NCI-H748 treated with DMSO at 0.1 percent for 48 hours (cell line): Measurements from ENCODE around the gene GRIA4.

ENCODE experiments used
- DNase-seq: peaks from one replicate; lab custom pipeline; 2025; lab: John Stamatoyannopoulos, UW

The GRIA4 gene

GRCh38 chr11:105918600-105918999 lies 308.7 kb downstream of the GRIA4 start:
- DNase-seq: no peak

- DNase-seq: no peak
Observed at GRCh38 chr11:105923252-105923651, 313.4 kb downstream of the GRIA4 start.

GRCh38 chr11:105923807-105924206 lies 313.9 kb downstream of the GRIA4 start:
- DNase-seq: no peak

DNA sequence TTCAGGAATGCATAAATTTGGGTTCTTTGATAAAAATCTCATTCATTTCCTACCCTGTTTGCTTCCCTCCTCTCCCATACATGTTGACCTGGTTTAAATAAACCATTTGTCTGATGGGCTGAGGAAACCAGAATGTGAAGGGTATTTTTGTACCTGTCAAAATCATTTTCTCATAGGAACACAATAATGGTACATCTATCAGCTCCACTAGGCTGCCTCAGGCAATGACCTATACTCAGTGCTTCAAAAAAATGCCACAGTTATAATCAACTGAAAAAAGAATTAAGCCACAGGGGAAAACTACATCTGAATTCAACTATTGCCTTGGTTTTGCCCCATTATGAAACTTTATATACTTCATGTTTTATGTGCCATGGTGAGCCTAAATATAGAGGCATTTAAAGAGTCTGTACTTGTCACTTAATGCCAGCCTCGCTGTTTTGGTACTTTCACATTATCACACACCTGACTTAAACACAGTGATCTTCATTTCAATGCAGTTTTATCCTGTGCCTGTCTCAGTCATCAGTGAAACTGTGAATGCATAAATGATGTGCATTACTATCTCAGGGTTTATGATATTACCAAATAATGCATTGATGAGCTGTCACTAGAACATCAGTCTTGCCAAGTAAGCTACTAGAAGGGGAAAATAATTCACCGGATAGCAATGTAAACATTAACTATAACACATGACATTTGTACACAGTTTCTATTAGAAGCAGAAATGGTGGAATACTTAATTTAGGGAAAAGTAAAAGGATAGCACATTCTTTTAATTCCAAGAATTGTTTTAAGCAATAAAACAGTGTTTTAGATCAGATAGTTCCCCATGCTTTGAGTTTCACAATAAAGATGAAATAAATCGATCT lies 319.4 kb downstream of the GRIA4 start:
- no peak for DNase-seq

- no peak for DNase-seq
Observed at GRCh38 chr11:105933695-105934094, 323.8 kb downstream of the GRIA4 start.

DNA sequence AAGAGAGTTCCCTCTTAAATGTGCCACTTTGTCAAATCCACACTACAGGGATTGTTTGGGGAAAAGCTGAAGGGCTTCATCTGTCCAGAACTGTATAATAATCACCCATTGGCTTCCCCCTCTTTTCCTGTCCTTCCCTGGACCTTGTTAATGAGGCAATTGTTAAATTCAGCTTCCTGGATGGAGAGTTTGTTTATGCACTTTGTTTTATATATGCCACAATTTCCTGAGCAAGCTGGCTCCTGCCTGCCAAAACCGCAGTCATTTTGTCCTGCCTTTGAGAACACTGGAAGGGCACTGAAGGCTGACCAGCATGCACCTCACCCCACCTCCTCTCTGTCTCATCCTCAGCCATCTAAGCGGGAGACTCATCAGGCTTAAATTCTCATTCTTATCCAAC lies 325.9 kb downstream of the GRIA4 start:
- DNase-seq: no peak

- DNase-seq: no peak
Observed at GRCh38 chr11:105937331-105937730, 327.5 kb downstream of the GRIA4 start.

DNA sequence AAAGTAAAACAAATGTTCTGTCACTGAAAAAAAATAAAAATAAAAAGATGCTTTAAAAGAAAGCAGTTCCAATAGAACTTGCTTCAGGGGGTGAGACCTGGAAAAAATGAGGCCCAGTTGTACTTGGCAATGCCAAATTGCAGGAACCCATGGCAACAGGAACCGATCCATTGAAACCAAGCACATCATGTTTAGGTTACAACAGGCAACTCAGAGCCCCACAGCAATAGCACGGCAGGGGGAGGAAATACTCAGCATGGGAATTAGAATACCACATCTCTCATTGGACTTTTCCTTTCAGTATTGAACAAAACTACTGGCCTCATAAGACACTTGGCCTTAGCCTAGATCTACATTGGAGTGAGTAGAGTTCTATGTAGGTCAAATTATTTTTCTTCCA lies 327.9 kb downstream of the GRIA4 start:
- DNase-seq: no peak

GRCh38 chr11:105942921-105943320 lies 333.0 kb downstream of the GRIA4 start:
- no peak for DNase-seq

DNA sequence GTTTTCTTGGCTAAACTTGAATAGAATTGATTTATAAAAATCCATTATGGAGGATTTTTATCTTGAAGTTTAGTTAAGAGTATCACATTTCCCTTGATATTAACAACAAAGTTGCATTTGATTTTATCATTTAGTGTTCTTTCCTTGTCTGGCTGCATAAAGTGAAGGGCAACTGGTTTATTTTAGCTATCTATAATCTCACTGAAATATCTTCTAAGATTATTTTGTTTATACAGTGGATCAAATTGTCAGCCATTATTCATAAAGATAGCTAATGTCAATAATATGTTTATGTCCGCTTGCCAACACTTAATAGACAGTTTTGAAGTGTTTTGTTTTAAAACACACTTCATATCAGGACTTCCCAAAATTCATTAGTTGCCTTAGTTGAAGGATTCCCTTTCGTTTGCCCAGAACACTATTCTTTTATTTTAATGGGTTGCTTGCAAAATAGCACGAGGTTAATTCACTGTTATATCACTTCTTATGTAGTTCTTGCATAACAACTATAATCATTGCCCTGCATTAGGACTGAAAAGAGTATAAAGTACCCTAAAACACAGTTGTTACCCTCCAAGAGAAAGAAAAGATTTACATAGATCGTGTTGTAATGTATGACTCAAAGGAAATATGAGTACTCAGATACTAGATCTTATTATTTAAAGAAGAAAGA lies 339.2 kb downstream of the GRIA4 start:
- no peak for DNase-seq

- DNase-seq: no peak
Observed at GRCh38 chr11:105953886-105954285, 344.0 kb downstream of the GRIA4 start.

DNA sequence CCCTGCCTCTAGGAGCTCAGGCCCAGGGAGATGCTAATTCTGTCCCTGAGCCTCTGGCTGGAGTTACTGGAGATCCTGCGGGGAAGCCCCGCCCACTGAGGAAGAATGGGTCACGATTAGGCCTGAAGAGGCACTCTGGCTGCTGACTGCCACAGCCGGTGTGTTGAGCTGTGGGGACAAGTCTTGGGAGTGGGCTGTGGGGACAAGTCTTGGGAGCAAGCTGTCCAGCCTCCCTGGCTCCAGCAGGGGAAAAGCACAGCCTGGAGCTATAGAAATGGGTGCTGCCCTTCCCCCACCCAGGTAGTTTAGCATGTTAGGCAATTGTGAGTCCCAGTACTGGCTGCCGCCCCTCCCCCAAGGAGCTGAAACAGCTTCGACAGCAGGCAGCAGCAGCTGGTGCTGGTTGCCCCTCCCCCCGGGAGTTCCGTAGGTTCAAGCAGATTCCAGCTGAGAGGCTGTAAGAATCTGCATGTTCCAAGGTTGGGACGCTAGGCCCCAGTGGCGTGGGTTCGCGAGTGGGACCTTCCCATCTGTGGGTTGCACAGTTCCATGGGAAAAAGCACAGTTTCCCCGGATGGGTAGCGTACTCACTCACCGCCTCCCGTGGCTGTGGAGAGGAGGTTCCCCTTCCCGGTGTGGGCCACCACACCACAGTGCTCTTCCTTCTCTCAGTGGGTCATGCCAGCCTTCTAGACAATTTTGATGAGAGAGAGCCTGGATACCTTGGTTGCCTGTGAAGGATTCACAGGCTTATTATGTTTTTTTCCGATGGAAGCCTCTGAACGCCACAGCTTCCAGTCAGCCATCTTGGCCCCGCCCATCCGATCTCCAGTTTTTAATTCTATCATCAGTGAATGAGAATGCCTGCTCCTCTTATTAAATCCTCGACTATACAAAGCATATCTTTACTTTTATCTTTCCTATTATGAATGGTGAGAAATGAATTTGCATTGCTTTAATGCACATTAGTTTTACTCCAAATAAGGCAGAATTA lies 350.7 kb downstream of the GRIA4 start:
- peak; percentile 18 for DNase-seq

- DNase-seq: no peak
Observed at GRCh38 chr11:105968021-105968697, 358.3 kb downstream of the GRIA4 start.

- DNase-seq: no peak
Observed at GRCh38 chr11:105969756-105970155, 359.9 kb downstream of the GRIA4 start.

- no peak for DNase-seq
Observed at GRCh38 chr11:105975128-105975527, 365.3 kb downstream of the GRIA4 start.

DNA sequence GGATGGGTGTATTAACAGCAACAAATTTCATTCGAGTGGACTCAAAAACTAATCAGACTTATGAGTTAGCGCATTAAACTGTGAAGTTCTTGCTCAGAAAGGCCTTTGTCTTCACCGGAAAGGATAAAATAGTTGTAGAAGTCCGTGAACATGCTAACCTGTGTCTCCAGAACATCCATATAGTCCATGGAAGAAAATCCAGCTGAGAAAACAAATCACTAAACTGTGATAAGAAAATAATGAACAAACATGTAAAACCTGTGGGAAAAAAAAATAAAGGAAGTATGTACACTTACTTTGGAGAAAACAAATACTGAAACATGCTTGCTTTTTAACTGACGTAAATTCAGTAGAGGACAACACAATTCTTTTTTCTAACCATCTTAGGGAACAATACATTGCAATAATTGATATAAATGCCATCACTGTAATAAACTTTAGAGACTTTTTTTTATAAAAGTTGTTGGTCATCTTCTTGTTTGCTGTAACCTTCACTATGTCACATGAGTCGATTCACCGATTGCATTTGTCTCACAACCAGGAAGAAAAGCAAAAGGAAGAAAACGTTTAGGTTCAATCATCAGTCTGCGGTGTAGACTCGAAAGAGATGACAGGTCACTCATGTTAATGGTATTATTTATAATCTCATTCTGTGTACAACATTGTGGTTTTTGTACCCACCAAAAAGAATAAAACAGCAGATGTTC lies 370.3 kb downstream of the GRIA4 start:
- no peak for DNase-seq

GRCh38 chr11:105986554-105986953 lies 376.7 kb downstream of the GRIA4 start:
- no peak for DNase-seq

DNA sequence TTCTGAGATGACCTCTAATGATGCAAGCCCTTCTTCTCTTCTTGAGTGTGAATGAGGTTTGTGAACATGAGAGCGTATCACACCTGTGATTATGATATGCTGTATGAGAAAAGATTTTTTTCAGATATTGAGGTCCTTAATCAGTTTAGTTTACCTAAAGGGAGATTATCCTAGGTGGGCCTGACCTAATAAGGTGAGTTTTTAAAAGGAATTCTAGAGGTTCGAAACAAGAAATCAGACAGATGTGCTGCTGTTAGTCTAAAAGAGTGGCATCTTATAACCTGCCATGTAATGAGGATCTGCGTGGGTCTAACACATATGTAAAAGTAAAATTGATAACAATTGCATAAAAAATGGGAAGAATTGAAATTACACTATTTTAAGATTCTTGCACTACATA lies 378.3 kb downstream of the GRIA4 start:
- no peak for DNase-seq

DNA sequence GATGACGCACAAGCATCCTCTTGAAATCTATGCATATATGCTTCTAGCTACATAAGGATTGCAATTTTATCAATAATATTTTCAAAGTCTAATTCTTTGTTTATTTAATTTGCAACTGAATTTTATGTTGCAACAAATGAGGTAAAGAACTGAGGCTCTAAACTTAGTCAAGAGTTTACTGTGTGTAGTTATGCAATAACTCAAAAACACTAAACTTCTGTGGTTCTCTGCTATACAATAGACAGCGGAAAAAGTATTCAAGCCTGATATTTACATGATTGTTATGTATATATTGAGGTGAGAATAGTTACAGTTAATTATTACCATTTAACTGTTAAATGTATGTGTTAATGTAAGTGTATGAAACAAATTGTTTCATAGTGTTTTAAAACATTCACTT lies 379.3 kb downstream of the GRIA4 start:
- DNase-seq: no peak

DNA sequence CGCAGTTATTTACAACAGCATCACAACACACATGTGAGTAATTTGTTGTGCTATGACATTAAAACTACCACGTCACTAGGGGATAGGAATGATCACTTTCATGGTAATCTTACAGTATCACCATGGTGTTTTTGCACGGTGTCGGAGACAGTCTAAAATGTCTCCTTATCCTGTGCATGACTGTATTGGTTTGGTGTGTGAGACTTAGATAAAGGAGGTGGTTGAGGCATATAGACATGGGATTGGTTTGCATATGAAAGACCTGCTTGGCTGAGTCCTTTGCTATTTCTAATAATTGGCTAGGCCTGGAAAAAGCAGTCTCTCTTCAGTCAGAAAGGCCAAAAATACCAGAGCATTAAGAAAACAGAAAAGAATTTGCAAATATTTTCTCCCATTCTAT lies 382.0 kb downstream of the GRIA4 start:
- no peak for DNase-seq
